ENCODE measurements around the gene ADGRG3.

- TF ChIP-seq POLR2AphosphoS5 (IDR thresholded peaks at IDR 0.05; ENCODE audit: low read depth, low read length) (no peak), POLR2A (IDR thresholded peaks at IDR 0.05; ENCODE audit: low read depth, low read length) (no peak), TAF1 (IDR thresholded peaks at IDR 0.05; ENCODE audit: borderline replicate concordance, low read depth, low read length) (no peak)
Observed at GRCh38 chr16:57636184-57636583, 31.9 kb upstream of the ADGRG3 start.

All from GM12892 (cell line).